T-helper 22 cell (primary cell): ENCODE results near the gene CA10.

Source experiments
- DNase-seq: peaks from one replicate; pipeline ENCODE4 v3.0.0-alpha.2; 2020; ENCODE audit warnings: low read depth

Gene CA10

GRCh38 chr17:51595826-51596398 lies 562.6 kb downstream of the CA10 start:
- DNase-seq, result no peak

DNA sequence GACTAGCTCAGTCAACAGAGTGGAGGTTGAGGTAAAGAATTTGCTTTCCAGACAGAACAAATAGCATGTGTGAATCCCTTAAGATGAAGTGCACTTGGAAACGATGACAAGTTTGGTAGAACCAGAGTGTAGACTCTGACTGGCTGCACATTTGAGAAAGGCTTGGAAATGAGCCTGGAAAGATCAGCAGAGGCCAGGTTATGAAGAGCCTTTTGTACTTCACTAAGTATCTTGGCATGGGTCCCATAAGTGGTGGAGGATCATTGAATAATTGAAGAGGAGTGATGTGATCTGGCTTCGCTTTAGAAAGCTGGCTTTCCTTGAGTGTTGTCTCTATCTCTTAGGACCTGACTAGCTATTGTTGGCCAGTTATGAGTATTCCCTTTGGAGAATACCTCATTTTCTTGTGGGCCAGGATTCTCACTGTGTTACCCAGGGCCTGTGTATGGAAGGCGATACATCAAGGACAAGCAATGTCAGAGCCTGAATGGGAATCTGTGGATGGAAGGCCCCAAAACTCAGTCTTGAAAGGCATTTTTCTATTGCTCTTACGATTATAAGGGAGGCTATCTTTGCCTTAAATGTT lies 568.4 kb downstream of the CA10 start:
- DNase-seq, result no peak

GRCh38 chr17:51588063-51588462 lies 570.5 kb downstream of the CA10 start:
- DNase-seq, result no peak

DNA sequence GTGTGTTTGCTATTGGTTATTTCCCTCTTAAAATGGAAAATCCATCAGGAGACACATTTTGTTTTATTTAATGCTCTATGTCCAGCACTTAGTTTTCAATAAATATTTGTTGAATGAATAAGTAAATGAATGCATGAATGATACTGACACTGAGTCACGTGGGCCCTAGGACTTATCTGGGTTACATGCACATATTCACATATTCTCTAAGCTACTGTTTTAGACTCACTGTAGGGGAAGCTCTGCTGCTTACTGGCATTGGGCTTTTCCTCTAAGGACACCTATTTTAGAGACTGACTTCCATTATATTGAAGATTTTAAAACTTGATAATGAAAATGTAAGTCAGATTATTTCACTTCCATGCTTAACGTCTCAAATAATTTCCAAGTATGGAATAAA lies 571.0 kb downstream of the CA10 start:
- DNase-seq, result no peak

DNA sequence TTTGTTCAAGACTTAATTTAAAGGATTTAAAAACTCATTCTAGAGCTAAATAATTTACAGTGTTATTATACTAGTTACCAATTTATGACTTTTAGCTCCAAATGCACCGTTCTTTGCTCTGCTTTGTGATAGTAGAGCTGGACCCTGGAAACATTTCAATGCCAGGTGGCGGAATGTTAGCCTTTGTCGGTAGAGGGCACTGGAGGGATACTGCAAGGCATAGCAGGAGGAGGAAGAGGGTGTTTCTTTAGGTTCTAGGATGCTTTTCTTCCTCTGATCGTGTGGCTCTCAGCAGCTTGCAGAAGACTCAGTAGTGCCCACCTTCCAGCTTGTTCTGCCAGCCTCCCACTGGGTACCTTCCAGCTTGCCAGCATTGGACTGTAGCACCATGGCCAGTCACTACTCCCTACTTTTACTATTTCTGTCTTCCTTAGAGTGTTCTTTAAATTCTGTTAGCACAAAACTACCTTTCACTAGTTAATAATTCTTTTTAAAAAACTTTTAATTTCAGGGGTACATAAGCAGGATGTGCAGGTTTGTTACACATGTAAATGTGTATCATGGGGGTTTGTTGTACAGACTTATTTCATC lies 572.9 kb downstream of the CA10 start:
- DNase-seq, result no peak

- no peak for DNase-seq
Measured at GRCh38 chr17:51580869-51581268, 577.6 kb downstream of the CA10 start.
